Choroid plexus epithelial cell (primary cell): ENCODE results near the gene DOCK2.

ENCODE experiments used
- DNase-seq: peaks from one replicate; pipeline ENCODE4 v3.0.0-alpha.2; 2010; ENCODE audit warnings: low read depth
- H3K4me3 ChIP-seq: 2 replicates; pipeline ENCODE4 v1.5.1; 2011; ENCODE audit warnings: low read depth, mild to moderate bottlenecking, control low read depth, low read length, moderate library complexity
- TF ChIP-seq, protein P1 (sequence below): conservative IDR thresholded peaks from 2 replicates; pipeline ENCODE4 v1.5.1; 2011; ENCODE audit warnings: low read depth, mild to moderate bottlenecking, control low read depth, inconsistent platforms, low read length, moderate library complexity

DOCK2 gene

DNA sequence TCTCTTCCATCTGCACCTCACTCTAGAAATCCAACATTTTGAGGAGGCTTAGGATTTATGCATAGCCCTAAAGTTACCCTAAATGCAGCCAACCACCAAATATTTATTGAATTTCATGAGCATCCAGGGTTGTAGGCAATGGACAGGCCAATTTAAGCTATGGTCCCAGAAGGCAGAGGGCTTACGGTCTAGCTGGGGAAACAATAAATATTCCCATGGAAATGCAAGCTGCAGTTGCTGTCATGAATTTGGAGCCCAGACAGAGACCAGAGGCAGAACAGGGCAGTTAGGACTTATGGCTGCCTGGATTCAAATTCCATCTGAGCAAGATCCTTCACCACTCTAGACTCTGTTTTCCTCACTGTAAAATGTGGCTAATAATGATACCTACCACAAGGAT, 352.3 kb downstream of the DOCK2 start:
- DNase-seq: no peak
- H3K4me3 ChIP-seq: no peak overlapping the region
- TF ChIP-seq, protein P1, sequence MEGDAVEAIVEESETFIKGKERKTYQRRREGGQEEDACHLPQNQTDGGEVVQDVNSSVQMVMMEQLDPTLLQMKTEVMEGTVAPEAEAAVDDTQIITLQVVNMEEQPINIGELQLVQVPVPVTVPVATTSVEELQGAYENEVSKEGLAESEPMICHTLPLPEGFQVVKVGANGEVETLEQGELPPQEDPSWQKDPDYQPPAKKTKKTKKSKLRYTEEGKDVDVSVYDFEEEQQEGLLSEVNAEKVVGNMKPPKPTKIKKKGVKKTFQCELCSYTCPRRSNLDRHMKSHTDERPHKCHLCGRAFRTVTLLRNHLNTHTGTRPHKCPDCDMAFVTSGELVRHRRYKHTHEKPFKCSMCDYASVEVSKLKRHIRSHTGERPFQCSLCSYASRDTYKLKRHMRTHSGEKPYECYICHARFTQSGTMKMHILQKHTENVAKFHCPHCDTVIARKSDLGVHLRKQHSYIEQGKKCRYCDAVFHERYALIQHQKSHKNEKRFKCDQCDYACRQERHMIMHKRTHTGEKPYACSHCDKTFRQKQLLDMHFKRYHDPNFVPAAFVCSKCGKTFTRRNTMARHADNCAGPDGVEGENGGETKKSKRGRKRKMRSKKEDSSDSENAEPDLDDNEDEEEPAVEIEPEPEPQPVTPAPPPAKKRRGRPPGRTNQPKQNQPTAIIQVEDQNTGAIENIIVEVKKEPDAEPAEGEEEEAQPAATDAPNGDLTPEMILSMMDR: no peak

DNA sequence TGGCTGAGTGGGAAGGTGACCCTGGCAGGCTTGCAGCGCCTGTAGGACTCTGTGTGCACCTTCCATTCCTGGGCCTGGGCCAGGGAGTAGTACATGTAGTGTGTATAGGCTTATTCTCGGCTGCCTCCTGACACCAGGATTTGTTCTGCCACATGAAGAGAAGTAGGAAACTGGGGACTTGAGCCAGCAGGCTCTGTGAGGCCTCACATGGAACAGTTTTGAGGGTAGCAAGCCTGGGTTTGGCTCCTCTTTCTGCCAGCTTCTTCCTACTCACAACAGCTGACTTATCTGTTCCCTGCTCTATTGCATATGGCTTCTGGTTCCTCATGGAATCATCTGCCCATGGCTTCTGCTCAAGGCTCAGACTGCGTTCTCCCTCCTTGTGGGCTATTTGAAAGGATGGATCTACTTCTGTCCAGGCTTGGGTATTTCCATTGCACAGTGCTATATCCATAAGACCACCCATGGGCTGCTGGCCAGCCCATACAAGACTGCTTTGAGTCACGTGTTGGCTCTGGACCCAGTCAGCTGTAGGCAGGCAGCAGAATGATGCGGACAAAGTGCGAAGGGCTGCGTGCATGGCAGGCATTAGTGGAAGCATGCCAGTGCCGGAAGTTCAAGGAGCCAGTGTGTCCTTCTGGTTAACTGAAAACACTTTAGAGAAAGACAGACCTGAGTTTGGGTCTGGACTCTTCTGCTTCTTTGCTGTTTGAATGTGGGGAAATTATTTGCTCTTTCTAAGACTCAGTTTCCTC, 354.2 kb downstream of the DOCK2 start:
- no peak overlapping the region for H3K4me3 ChIP-seq
- TF ChIP-seq, protein P1: no peak
- no peak for DNase-seq

DNA sequence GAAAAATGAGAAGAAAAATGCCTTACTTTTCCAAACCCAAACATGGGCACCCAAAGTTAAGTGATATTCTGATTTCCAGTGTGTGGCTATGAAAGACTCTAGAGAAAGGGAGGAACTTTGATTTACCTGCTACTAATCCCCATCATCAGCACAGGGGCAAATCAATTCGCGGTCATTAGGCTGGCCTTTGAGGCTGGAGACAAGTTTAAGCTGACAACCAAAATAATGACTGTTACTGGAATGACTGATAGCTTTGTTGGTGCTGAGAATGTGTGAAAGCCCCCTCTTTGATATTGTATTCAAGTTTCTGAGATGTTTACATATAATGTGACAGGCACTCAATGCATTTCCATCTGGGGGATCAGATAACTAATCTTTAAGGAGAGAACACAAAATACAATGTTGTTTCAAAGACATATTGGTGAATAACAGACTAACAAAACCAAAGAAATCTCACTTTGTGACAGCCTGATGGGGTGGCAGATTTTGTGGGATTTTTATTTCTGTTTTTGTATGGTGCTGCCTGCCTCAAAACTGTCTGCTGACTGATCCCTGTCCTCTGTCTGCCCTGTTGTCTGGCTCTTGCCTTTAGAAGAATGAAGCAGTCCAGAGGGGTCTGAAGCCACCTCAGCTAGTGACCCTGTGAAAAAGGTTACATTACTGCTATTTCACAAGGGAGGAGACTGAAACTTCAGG, 355.9 kb downstream of the DOCK2 start:
- DNase-seq: no peak
- TF ChIP-seq, protein P1: no peak
- H3K4me3 ChIP-seq: no peak overlapping the region

DNA sequence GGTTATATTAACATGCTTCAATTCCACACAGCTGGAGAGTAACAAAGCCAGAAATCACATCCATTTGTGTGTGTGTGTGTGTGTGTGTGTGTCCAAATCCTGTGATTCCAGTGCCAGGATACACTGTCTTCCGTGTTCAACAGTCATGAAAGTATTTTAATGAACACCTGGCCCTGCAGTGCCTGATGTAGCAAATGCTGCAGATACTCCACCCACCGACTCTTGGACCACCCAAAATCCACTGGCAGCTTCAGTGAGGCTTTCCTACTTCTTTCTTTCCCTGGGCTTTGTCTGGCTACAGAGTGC, 356.4 kb downstream of the DOCK2 start:
- TF ChIP-seq, protein P1: no peak
- no peak overlapping the region for H3K4me3 ChIP-seq
- DNase-seq: no peak

DNA sequence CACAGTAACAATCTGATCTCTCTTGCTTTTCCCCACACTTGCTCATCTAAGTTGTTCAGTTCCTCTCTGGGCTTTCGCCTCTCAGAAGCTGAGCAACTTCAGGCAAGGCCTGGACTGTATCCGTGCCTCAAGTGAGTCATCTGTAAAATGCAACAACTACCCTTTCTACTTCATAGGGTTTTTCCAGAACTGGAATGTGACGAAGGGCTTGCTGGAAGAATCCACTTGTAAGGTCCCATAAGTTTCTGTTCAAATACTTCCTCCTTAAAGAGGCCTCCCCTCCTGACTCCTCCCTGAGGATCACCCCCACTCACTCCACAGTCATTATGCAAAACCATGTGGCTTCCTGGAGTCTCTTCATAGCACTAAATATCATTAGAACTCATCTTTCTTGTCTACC, 360.7 kb downstream of the DOCK2 start:
- TF ChIP-seq, protein P1: no peak
- H3K4me3 ChIP-seq: no peak overlapping the region
- DNase-seq: no peak

DNA sequence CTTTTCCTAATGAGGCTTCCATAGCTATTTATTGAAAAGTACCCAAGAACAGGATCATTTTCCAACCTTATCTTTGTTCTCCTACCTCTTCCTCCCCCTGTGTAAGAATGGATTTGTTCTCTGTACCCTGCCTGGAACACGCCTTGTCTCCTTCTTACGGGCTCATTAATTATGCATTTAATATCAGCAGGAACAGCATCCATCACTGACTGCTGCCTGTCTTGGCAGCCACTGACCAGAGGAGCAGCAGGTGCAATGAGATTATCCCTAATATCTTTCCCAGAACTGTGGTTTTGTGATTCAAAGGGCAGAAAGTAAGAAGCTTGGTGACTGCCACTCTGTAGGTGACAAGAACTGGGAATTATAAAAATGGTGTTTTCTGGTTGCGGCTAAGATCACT, 362.5 kb downstream of the DOCK2 start:
- no peak for DNase-seq
- H3K4me3 ChIP-seq: no peak overlapping the region
- TF ChIP-seq, protein P1: no peak

DNA sequence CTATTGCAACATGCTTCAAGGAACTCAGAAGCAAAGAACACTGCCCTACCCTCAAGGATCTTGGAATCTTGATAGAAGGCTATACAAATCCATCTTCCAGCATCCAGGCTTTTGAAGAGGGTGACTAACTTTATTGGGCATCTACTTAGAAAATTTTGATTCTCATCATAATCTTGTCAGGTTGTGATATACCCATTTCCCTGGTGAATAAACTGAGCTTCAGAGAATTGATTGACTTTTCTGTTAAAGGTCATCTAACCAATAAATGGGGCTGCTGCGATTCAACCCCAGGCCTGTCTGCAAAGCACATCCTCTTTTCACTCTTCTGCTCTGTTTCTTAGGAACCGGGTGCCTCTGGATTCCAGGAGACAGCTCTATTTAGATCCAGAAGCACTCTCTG, 363.1 kb downstream of the DOCK2 start:
- no peak overlapping the region for H3K4me3 ChIP-seq
- no peak for DNase-seq
- TF ChIP-seq, protein P1: no peak
